ENCODE measurements around the gene DNAJC7.
A peak's percentile ranks its signal among the peaks of the same experiment; 100 is the strongest.
"Not testable (repeated sequence)": the region's sequence is repeated elsewhere in the genome, so short reads cannot be mapped to it uniquely, and the experiment has no call there.

Gene DNAJC7

GRCh38 chr17:42040818-42041217 lies 23.6 kb upstream of the DNAJC7 start:
- DNase-seq (ENCODE audit: low read depth) = no peak

GRCh38 chr17:42039794-42040763 lies 22.8 kb upstream of the DNAJC7 start:
- DNase-seq (ENCODE audit: low read depth) = no peak

GRCh38 chr17:42038221-42038973 lies 21.2 kb upstream of the DNAJC7 start:
- DNase-seq (ENCODE audit: low read depth) = no peak

- DNase-seq (ENCODE audit: low read depth) = no peak
These were observed 16.8 kb upstream of the DNAJC7 start for GRCh38 chr17:42034059-42034458.

GRCh38 chr17:42031584-42031983 lies 14.3 kb upstream of the DNAJC7 start:
- DNase-seq (ENCODE audit: low read depth) = no peak

GRCh38 chr17:42028791-42029127 lies 11.5 kb upstream of the DNAJC7 start:
- no peak for DNase-seq (ENCODE audit: low read depth)

- no peak for DNase-seq (ENCODE audit: low read depth)
These were observed 10.9 kb upstream of the DNAJC7 start for GRCh38 chr17:42027961-42028790.

- DNase-seq (ENCODE audit: low read depth) = no peak
These were observed 10.3 kb upstream of the DNAJC7 start for GRCh38 chr17:42027590-42027889.

- DNase-seq (ENCODE audit: low read depth) = no peak
These were observed 9.8 kb upstream of the DNAJC7 start for GRCh38 chr17:42026857-42027589.

- DNase-seq (ENCODE audit: low read depth) = no peak
These were observed 8.7 kb upstream of the DNAJC7 start for GRCh38 chr17:42025936-42026335.

- DNase-seq (ENCODE audit: low read depth) = no peak
These were observed 7.9 kb upstream of the DNAJC7 start for GRCh38 chr17:42025191-42025579.

- DNase-seq (ENCODE audit: low read depth) = no peak
These were observed 6.5 kb upstream of the DNAJC7 start for GRCh38 chr17:42023524-42024349.

- DNase-seq (ENCODE audit: low read depth) = not testable (repeated sequence)
These were observed 3.6 kb upstream of the DNAJC7 start for GRCh38 chr17:42020845-42021244.

- DNase-seq (ENCODE audit: low read depth) = peak; percentile 46
These were observed 2.5 kb upstream of the DNAJC7 start, which contains the start of gene NKIRAS2 for GRCh38 chr17:42019509-42020404. Gene NKIRAS2, plus strand, starts transcription at chr17:42020090. Its CDS starts 1,488 bp downstream, at chr17:42021578.

GRCh38 chr17:42018988-42019387 lies 1.7 kb upstream of the DNAJC7 start:
- DNase-seq (ENCODE audit: low read depth) = no peak

- DNase-seq (ENCODE audit: low read depth) = no peak
These were observed 1.1 kb upstream of the DNAJC7 start for GRCh38 chr17:42018339-42018738.

GRCh38 chr17:42017866-42018200 lies 594 bp upstream of the DNAJC7 start:
- DNase-seq (ENCODE audit: low read depth) = no peak

GRCh38 chr17:42016411-42016831 lies 818 bp downstream of the DNAJC7 start:
- DNase-seq (ENCODE audit: low read depth) = no peak

GRCh38 chr17:42013740-42014139 lies 3.5 kb downstream of the DNAJC7 start:
- DNase-seq (ENCODE audit: low read depth) = not testable (repeated sequence)

GRCh38 chr17:42012363-42012762 lies 4.9 kb downstream of the DNAJC7 start:
- not testable (repeated sequence) for DNase-seq (ENCODE audit: low read depth)
